IPS-15b (cell line): Measurements from ENCODE around the gene TACC2.
A peak's percentile ranks its signal among the peaks of the same experiment; 100 is the strongest.
"Not testable (repeated sequence)": the region's sequence is repeated elsewhere in the genome, so short reads cannot be mapped to it uniquely, and the experiment has no call there.

ENCODE experiments used
- H3K27me3 ChIP-seq: one replicate; pipeline ENCODE4 v1.6.1; 2013; ENCODE audit warnings: low read length; ENCODE audit not compliant: control insufficient read depth, insufficient read depth
- H3K36me3 ChIP-seq: one replicate; pipeline ENCODE4 v1.6.1; 2013; ENCODE audit warnings: low read length; ENCODE audit not compliant: control insufficient read depth, insufficient read depth
- H3K4me1 ChIP-seq: one replicate; pipeline ENCODE4 v1.6.1; 2013; ENCODE audit warnings: mild to moderate bottlenecking, low read length; ENCODE audit not compliant: control insufficient read depth, insufficient read depth
- H3K4me3 ChIP-seq: one replicate; pipeline ENCODE4 v1.5.1; 2013; ENCODE audit warnings: low read depth, low read length
- H3K9ac ChIP-seq: one replicate; pipeline ENCODE4 v1.6.1; 2013; ENCODE audit warnings: low read depth, mild to moderate bottlenecking, low read length
- H3K9me3 ChIP-seq: one replicate; pipeline ENCODE4 v1.6.1; 2013; ENCODE audit warnings: mild to moderate bottlenecking, low read length; ENCODE audit not compliant: control insufficient read depth, insufficient read depth

TACC2 gene

DNA sequence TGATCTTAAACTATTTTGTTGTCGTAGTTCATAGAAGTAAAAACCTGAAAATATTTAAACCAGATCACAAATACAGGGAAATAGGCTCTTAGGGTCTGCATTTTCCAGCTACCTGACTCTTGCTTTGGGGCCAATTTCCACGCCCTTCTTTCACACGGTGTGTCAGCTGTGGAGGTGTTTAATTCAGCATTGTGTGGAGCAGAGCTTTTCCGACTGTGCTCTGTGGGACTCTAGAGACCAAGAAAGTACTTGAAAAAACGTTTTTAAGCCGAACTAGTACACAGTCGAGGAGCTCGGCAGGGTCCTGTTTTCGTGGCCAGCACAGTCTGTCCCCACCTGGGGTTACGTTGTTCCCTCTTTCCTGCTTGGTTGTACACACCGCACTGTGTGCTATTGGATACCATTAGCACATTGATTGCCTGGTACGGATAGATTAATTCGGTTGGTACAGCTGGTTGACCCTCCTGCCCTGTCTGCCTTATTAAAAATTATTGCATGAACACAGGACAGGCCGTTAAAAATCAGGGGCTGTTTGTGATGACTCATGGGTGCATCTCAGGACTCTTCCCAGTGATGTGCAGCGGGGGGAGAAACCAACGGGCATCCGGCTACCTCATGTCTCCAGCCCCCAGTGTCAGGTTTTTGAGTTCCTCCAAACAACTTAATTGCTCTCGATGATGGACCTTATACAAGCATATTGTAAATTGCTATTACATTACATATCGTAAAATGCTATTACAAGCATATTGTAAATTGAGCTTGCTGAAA, 201.4 kb downstream of the TACC2 start:
- Histone ChIP-seq H3K36me3 (no peaks in the 10 kb centered on the region), H3K4me3 (no peak overlapping the region)

GRCh38 chr10:122191936-122192541, 203.1 kb downstream of the TACC2 start:
- Histone ChIP-seq H3K4me1 (peaks cover 6% of the 10 kb centered on the region), H3K9me3 (no peaks in the 10 kb centered on the region), H3K27me3 (no peaks in the 10 kb centered on the region), H3K9ac (no peak overlapping the region), H3K36me3 (peaks cover 5% of the 10 kb centered on the region), H3K4me3 (no peak overlapping the region)

More for the DNA sequence above, 201.4 kb downstream of the TACC2 start:
- Histone ChIP-seq H3K27me3 (no peaks in the 10 kb centered on the region), H3K9me3 (no peaks in the 10 kb centered on the region), H3K4me1 (peaks cover 6% of the 10 kb centered on the region), H3K9ac (no peak overlapping the region)

GRCh38 chr10:122194251-122194650, 205.3 kb downstream of the TACC2 start:
- peaks cover 5% of the 10 kb centered on the region for H3K36me3 ChIP-seq
- no peaks in the 10 kb centered on the region for H3K9me3 ChIP-seq
- no peak overlapping the region for H3K4me3 ChIP-seq
- peaks cover 2% of the 10 kb centered on the region for H3K4me1 ChIP-seq
- no peaks in the 10 kb centered on the region for H3K27me3 ChIP-seq
- no peak overlapping the region for H3K9ac ChIP-seq

GRCh38 chr10:122196218-122196617, 207.3 kb downstream of the TACC2 start:
- H3K4me1 ChIP-seq: no peaks in the 10 kb centered on the region
- no peaks in the 10 kb centered on the region for H3K27me3 ChIP-seq
- H3K9ac ChIP-seq: no peak overlapping the region
- H3K4me3 ChIP-seq: no peak overlapping the region
- H3K9me3 ChIP-seq: no peaks in the 10 kb centered on the region
- H3K36me3 ChIP-seq: peaks cover 16% of the 10 kb centered on the region

GRCh38 chr10:122197611-122198222, 208.8 kb downstream of the TACC2 start:
- Histone ChIP-seq H3K9me3 (no peaks in the 10 kb centered on the region), H3K27me3 (no peaks in the 10 kb centered on the region), H3K9ac (no peak overlapping the region), H3K4me1 (no peaks in the 10 kb centered on the region), H3K4me3 (no peak overlapping the region), H3K36me3 (peaks cover 22% of the 10 kb centered on the region)

- H3K4me1 ChIP-seq: no peaks in the 10 kb centered on the region
- no peak overlapping the region for H3K4me3 ChIP-seq
- peak overlapping the region; percentile 5 for H3K9ac ChIP-seq
- H3K27me3 ChIP-seq: no peaks in the 10 kb centered on the region
- H3K9me3 ChIP-seq: no peaks in the 10 kb centered on the region
- peaks cover 22% of the 10 kb centered on the region for H3K36me3 ChIP-seq
These were observed 209.7 kb downstream of the TACC2 start for GRCh38 chr10:122198631-122199030.

- Histone ChIP-seq H3K9ac (peak overlapping the region; percentile 5), H3K9me3 (no peaks in the 10 kb centered on the region), H3K27me3 (no peaks in the 10 kb centered on the region), H3K4me3 (no peak overlapping the region), H3K36me3 (peaks cover 22% of the 10 kb centered on the region), H3K4me1 (no peaks in the 10 kb centered on the region)
These were observed 210.1 kb downstream of the TACC2 start for GRCh38 chr10:122199070-122199469.

GRCh38 chr10:122199689-122200088, 210.7 kb downstream of the TACC2 start:
- no peaks in the 10 kb centered on the region for H3K4me1 ChIP-seq
- H3K9ac ChIP-seq: no peak overlapping the region
- H3K9me3 ChIP-seq: no peaks in the 10 kb centered on the region
- no peak overlapping the region for H3K4me3 ChIP-seq
- peaks cover 22% of the 10 kb centered on the region for H3K36me3 ChIP-seq
- no peaks in the 10 kb centered on the region for H3K27me3 ChIP-seq

- Histone ChIP-seq H3K9me3 (no peaks in the 10 kb centered on the region), H3K4me3 (no peak overlapping the region), H3K27me3 (no peaks in the 10 kb centered on the region), H3K36me3 (peaks cover 18% of the 10 kb centered on the region), H3K4me1 (no peaks in the 10 kb centered on the region), H3K9ac (no peak overlapping the region)
These were observed 212.4 kb downstream of the TACC2 start for GRCh38 chr10:122201401-122201800.

DNA sequence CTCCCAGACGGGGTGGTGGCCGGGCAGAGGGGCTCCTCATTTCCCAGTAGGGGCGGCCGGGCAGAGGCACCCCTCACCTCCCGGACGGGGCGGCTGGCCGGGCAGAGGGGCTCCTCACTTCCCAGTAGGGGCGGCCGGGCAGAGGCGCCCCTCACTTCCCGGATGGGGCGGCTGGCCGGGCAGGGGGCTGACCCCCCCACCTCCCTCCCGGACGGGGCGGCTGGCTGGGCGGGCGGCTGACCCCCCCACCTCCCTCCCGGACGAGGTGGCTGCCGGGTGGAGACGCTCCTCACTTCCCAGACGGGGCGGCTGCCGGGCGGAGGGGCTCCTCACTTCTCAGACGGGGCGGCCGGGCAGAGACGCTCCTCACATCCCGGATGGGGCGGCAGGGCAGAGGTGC, 214.2 kb downstream of the TACC2 start:
- H3K27me3 ChIP-seq, H3K4me3 ChIP-seq, H3K4me1 ChIP-seq, H3K9ac ChIP-seq, H3K9me3 ChIP-seq: not testable (repeated sequence)
- peaks cover 18% of the 10 kb centered on the region for H3K36me3 ChIP-seq

- Histone ChIP-seq H3K4me1 (no peaks in the 10 kb centered on the region), H3K9ac (no peak overlapping the region), H3K27me3 (no peaks in the 10 kb centered on the region), H3K9me3 (no peaks in the 10 kb centered on the region), H3K36me3 (peaks cover 18% of the 10 kb centered on the region), H3K4me3 (no peak overlapping the region)
These were observed 215.9 kb downstream of the TACC2 start for GRCh38 chr10:122204691-122205489.
